Measurements from ENCODE around the gene SEMA5B.

The SEMA5B gene

DNA sequence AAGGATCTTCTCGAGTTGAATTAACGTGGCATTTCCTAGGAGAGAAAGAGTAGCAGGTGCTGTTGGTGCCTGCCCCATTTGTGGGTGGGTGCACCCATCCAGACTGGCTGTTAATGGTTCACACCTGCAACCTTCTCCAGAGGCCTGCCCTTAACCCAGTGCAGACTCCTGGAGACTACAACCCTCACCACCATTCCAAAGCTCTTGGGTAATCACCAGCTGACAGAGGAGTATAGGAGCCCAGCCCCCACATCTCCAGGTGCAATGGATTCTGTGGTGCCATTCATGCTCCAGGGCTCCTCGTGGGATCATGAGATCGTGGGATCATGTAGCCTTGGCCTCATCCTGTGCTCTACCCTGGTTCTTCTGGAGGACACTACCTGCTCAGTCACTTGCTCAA lies 60.2 kb downstream of the SEMA5B start:
- in situ Hi-C loops (cut with HindIII; ENCODE audit: low pct_unique_long_range_greater_than_20kb, low sequenced_read_pairs): no loop called here
- no peak for TF ChIP-seq JUND (IDR thresholded peaks at IDR 0.05; ENCODE audit: low read depth)
- DNase-seq (ENCODE audit: low read depth in 1 of 2, low spot score in 1 of 2): no peak

DNA sequence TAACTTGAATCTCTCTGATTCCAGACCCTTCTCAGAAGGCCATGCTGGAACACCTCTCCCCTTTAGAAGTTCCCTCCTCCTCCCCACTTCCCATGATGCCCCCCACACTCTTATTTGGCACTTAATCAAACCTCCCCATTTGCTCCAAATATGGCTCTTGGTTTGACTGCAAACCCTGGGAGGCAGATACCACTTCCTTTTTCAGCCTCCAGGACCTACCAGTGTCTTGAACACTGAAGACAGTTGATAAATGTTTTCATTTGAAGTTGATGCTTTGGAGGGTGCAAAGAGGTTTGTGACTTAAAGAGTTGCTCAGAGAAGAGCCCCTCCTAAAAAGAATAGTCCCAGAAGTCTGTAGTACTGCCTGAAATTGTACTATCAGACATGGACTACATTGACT lies 61.5 kb downstream of the SEMA5B start:
- DNase-seq (ENCODE audit: low read depth in 1 of 2, low spot score in 1 of 2): no peak
- no peak for TF ChIP-seq JUND (IDR thresholded peaks at IDR 0.05; ENCODE audit: low read depth)
- in situ Hi-C loops (cut with HindIII; ENCODE audit: low pct_unique_long_range_greater_than_20kb, low sequenced_read_pairs): no loop called here

- in situ Hi-C loops (cut with HindIII; ENCODE audit: low pct_unique_long_range_greater_than_20kb, low sequenced_read_pairs): no loop called here
- no peak for TF ChIP-seq JUND (IDR thresholded peaks at IDR 0.05; ENCODE audit: low read depth)
- no peak for DNase-seq (ENCODE audit: low read depth in 1 of 2, low spot score in 1 of 2)
These were observed 62.8 kb downstream of the SEMA5B start for GRCh38 chr3:122964811-122965210.

- no peak for DNase-seq (ENCODE audit: low read depth in 1 of 2, low spot score in 1 of 2)
- in situ Hi-C loops (cut with HindIII; ENCODE audit: low pct_unique_long_range_greater_than_20kb, low sequenced_read_pairs): no loop called here
- TF ChIP-seq JUND (IDR thresholded peaks at IDR 0.05; ENCODE audit: low read depth): no peak
These were observed 65.4 kb downstream of the SEMA5B start for GRCh38 chr3:122962149-122962548.

DNA sequence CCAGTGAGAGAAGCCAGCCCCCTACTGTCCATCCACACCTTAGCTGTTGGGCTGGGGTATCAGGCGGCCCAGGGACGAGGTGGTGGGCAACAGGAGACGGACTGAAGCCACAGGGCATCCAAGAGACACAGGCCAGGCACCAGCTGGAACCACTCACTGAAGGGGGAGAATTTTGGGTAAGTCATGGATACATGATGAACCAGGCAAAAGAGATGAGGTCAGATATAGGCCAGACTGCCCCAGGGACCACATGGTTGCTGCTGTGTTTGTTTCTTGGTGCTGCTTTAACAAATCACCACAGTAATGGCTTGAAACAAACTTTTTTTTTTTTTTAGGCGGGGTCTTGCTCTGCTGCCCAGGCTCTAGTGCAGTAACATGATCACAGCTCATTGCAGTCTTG lies 66.4 kb downstream of the SEMA5B start:
- no peak for TF ChIP-seq JUND (IDR thresholded peaks at IDR 0.05; ENCODE audit: low read depth)
- in situ Hi-C loops (cut with HindIII; ENCODE audit: low pct_unique_long_range_greater_than_20kb, low sequenced_read_pairs): no loop called here
- no peak for DNase-seq (ENCODE audit: low read depth in 1 of 2, low spot score in 1 of 2)

DNA sequence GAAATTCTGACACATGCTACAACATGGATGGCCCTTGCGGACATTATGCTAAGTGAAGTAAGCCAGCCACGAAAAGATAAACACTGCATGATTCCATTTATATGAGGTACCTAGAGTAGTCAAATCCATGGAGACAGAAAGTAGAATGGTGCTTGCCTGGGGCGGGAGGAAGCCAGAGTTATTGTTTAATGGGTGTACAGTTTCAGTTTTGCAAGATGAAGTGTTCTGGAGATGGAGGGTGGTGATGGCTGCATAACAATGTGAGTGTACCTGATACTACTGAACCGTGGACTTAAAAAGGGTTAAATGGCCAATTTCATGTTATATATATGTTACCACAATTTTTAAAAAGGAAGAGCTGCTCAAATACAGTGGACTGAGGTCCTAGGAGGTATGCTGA lies 66.9 kb downstream of the SEMA5B start:
- no peak for DNase-seq (ENCODE audit: low read depth in 1 of 2, low spot score in 1 of 2)
- no peak for TF ChIP-seq JUND (IDR thresholded peaks at IDR 0.05; ENCODE audit: low read depth)
- in situ Hi-C loops (cut with HindIII; ENCODE audit: low pct_unique_long_range_greater_than_20kb, low sequenced_read_pairs): no loop called here

GRCh38 chr3:122959339-122959738 lies 68.2 kb downstream of the SEMA5B start:
- no peak for DNase-seq (ENCODE audit: low read depth in 1 of 2, low spot score in 1 of 2)
- no peak for TF ChIP-seq JUND (IDR thresholded peaks at IDR 0.05; ENCODE audit: low read depth)
- in situ Hi-C loops (cut with HindIII; ENCODE audit: low pct_unique_long_range_greater_than_20kb, low sequenced_read_pairs): no loop called here

DNA sequence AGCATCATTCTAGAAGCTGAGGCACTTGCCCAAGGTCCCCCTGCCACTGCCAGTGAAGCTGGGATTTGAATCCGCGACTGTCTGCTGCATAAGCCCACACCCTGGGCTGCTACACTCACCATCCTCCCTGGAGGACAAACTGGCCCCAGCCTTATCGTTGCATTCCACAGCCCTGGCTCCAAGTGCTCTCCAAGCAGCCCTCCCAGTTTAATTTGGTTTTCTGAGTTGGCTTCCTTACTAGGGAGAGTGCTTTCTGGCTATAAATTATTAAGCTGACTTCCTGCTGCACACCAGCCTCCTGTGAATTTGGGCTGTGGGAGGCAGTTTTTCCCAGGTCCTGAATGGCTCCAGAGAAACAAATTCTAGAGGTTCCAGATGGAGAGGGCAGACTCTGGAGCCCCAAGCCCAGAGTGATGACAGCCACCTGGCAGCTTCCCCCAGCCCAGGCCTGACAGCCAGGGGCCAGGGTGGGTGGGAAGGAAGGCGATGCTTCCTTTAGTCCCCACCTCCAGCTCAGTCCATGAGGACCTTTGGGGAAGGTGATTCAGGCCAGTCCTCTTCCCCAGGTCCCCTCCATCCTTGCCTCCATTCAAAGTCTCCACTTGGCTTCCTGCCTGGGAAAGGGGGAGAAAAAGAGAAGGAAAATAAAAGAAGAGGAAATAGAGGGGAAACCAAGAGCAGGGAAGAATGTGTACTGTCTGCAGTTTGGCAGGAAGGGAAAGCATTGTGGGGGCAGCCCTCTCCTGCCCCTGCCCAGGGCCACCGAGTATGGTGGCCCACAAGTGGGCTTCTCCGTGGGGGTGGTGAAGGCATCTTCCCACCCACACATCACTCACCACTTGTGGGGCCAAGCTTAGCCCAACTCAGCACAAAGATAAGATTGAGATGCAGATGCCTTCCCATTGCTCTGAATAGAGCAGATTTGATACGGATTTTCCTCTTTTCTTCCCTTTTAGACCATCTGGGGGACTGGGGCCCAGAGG lies 69.6 kb downstream of the SEMA5B start:
- no peak for TF ChIP-seq JUND (IDR thresholded peaks at IDR 0.05; ENCODE audit: low read depth)
- in situ Hi-C loops (cut with HindIII; ENCODE audit: low pct_unique_long_range_greater_than_20kb, low sequenced_read_pairs): no loop called here
- DNase-seq (ENCODE audit: low read depth in 1 of 2, low spot score in 1 of 2): no peak

DNA sequence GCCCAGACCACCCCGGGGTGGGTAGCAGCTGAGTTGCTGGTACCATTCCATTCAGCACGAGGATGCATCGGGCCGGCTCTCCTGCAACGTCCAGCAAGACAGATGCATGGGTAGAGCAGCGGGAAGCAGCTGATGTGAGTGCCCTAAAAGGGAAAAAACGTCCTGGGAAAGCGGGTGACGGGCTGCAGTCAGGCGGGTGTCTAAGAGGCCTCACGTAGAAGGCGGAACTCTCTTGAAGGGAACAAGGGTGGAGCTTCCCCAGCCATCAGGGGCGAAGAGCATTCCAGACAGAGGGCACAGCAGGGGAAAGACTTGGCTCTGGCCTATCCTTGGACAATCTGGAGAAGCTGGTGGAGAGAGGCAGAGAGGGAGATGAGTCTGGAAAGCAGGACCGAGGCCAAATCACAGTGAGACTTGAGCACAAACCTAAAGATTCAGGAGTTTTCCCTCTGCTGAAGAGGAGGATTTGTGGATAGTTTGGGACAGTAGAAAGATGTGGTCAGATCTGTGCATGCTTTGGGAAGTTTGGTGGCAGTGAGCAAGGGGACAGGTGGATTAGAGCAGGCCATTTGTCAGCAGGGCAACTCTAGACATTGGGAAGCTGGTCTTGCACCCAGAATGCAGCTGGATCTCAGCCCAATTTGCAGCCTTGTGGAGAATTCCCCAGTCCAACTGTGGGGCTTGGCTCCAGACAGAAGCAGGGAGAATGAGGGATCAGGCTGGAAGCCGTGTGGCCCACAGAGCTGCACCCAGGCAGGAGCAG lies 70.7 kb downstream of the SEMA5B start:
- TF ChIP-seq JUND (IDR thresholded peaks at IDR 0.05; ENCODE audit: low read depth): no peak
- in situ Hi-C loops (cut with HindIII; ENCODE audit: low pct_unique_long_range_greater_than_20kb, low sequenced_read_pairs): no loop called here
- DNase-seq (ENCODE audit: low read depth in 1 of 2, low spot score in 1 of 2): no peak

- no peak for TF ChIP-seq JUND (IDR thresholded peaks at IDR 0.05; ENCODE audit: low read depth)
- DNase-seq (ENCODE audit: low read depth in 1 of 2, low spot score in 1 of 2): no peak
- in situ Hi-C loops (cut with HindIII; ENCODE audit: low pct_unique_long_range_greater_than_20kb, low sequenced_read_pairs): no loop called here
These were observed 71.5 kb downstream of the SEMA5B start for GRCh38 chr3:122955916-122956692.

DNA sequence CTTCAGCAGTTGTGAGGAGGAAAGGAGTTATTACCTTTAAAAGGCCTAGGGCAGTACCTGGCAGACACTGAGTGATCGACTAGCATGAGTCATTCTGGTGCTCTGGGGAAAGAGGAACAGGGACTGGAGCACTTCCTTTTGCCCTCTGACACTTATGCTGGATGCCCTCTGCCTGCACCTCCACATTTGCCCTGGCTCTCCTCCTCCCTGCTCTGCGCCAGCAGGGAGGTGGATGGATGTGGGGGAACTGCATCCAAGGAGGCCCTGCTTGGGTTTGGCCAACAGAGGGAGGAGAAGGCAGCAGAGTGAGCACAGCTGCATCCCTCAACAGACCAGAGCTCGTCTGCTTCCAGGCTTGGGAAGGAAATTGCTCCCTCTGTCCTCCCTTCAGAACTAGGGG lies 75.0 kb downstream of the SEMA5B start:
- in situ Hi-C loops (cut with HindIII; ENCODE audit: low pct_unique_long_range_greater_than_20kb, low sequenced_read_pairs): no loop called here
- no peak for TF ChIP-seq JUND (IDR thresholded peaks at IDR 0.05; ENCODE audit: low read depth)
- DNase-seq (ENCODE audit: low read depth in 1 of 2, low spot score in 1 of 2): no peak

DNA sequence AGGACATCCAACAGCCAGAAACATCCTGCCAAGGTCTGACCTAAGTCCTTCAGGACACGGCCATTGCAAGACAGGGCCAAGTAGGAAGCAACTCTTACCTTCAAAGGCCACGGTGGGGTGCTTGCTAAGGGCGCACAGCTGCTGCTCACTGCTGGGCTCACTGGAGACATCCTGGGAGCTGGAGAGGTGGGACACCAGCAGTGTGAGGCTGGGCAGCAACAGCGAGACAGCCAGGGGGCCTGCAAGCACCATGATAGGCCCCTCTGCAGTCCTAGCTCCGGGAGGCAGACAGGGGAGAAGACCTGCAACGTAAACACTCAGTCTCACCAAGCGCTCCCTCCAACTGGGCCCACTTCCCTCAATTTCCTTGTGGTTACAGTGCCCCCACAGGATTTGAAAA lies 79.2 kb downstream of the SEMA5B start:
- no peak for TF ChIP-seq JUND (IDR thresholded peaks at IDR 0.05; ENCODE audit: low read depth)
- in situ Hi-C loops (cut with HindIII; ENCODE audit: low pct_unique_long_range_greater_than_20kb, low sequenced_read_pairs): no loop called here

More for the DNA sequence above, 79.2 kb downstream of the SEMA5B start:
- DNase-seq (ENCODE audit: low read depth in 1 of 2, low spot score in 1 of 2): no peak

All from T47D (cell line).